Osteoblast (primary cell): Measurements from ENCODE around the gene SERPINH1. TPM values are rescaled to one million over a fixed set of nuclear protein-coding genes. Genes with fewer than 3 reads are reported as not detected.
A peak's percentile ranks its signal among the peaks of the same experiment; 100 is the strongest.

Experiments
- DNase-seq: peaks from one replicate; pipeline ENCODE4 v3.0.0; 2011; ENCODE audit warnings: low spot score, mixed read lengths; ENCODE audit not compliant: insufficient read length; ENCODE audit errors: missing footprints
- H2AFZ ChIP-seq: 2 replicates; pipeline ENCODE4 v1.6.0; 2011; ENCODE audit warnings: mild to moderate bottlenecking, low read length
- H3K27ac ChIP-seq: 2 replicates; pipeline ENCODE4 v1.5.1; 2011; ENCODE audit warnings: mild to moderate bottlenecking, low read depth, low read length, moderate library complexity
- H3K27me3 ChIP-seq: 2 replicates; pipeline ENCODE4 v1.6.0; 2012; ENCODE audit warnings: mild to moderate bottlenecking, control low read depth, inconsistent platforms, low read length, moderate library complexity; ENCODE audit not compliant: insufficient read depth
- H3K36me3 ChIP-seq: 2 replicates; pipeline ENCODE4 v1.5.1; 2011; ENCODE audit warnings: mild to moderate bottlenecking, low read length, control low read depth, moderate library complexity; ENCODE audit not compliant: insufficient read depth
- H3K4me1 ChIP-seq: 2 replicates; pipeline ENCODE4 v1.5.1; 2011; ENCODE audit warnings: mild to moderate bottlenecking, low read length, control low read depth, moderate library complexity; ENCODE audit not compliant: insufficient read depth
- H3K4me2 ChIP-seq: 2 replicates; pipeline ENCODE4 v1.6.0; 2011; ENCODE audit warnings: mild to moderate bottlenecking, low read length; ENCODE audit not compliant: insufficient read depth
- H3K4me3 ChIP-seq: fragments of 200-600 bp; sonication (generic); 3 replicates; pipeline ENCODE4 v1.5.1; 2012; ENCODE audit warnings: mild to moderate bottlenecking, low read length, inconsistent platforms; ENCODE audit not compliant: insufficient read depth
- H3K79me2 ChIP-seq: 2 replicates; pipeline ENCODE4 v1.6.0; 2012; ENCODE audit warnings: mild to moderate bottlenecking, low read length, control low read depth, inconsistent platforms; ENCODE audit not compliant: insufficient read depth
- H3K9me3 ChIP-seq: 2 replicates; pipeline ENCODE4 v1.5.1; 2011; ENCODE audit warnings: low read depth, low read length, control low read depth
- H4K20me1 ChIP-seq: 2 replicates; pipeline ENCODE4 v1.6.0; 2012; ENCODE audit warnings: mild to moderate bottlenecking, low read length, control low read depth; ENCODE audit not compliant: insufficient read depth
- total RNA-seq: library from RNA; depleted of rRNA; stranded (reverse); fragments of >200 nt; gene quantifications from 2 replicates; pipeline ENCODE4 v1.2.3, GENCODE V29; 2012
- TF ChIP-seq, protein P1 (sequence below): IDR thresholded peaks from 2 replicates; pipeline ENCODE4 v1.5.1; 2011; ENCODE audit warnings: mild to moderate bottlenecking, low read depth, low read length, moderate library complexity; ENCODE audit errors: extremely low read depth

Gene SERPINH1
- total RNA-seq, 1 donor: 1,318 TPM

DNA sequence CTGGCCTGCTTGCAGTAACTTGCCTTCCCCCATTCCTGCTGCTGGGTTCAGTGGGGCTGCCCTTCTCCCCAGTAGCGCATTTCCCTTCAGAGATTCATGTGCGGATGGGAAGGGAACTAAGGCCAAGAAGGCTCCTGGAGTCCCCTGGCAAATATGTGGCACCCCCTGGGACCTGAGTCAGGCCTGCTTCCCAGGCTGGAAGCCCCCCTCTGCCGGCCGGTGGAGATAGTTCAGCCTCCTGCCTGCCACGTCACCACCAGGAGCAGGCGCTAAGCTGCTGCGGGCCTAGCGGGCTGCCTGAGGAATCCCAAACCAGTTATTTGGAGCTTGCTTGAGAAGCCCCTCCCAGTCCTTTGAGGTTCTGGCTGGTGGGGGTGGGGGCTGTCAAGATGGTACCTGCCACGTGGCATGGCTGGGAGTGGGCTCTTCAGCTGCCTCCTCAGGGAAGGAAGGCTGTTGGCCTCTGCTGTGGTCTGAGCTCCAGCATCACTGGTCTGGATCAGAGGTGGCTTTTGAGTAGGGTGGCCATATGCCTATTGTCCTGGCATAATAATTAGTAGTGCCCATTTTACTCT is 2.0 kb downstream of the SERPINH1 start:
- Histone ChIP-seq H3K4me3 (peak overlapping the region; percentile 98), H3K9me3 (no peaks in the 10 kb centered on the region), H4K20me1 (peaks cover 56% of the 10 kb centered on the region), H3K27me3 (no peaks in the 10 kb centered on the region), H3K4me1 (peaks cover 64% of the 10 kb centered on the region), H3K36me3 (peaks cover 46% of the 10 kb centered on the region), H3K79me2 (peaks cover 70% of the 10 kb centered on the region), H2AFZ (peak overlapping the region; percentile 40), H3K27ac (peak overlapping the region; percentile 98), H3K4me2 (peak overlapping the region; percentile 88)
- DNase-seq: peak; percentile 97
- TF ChIP-seq, protein P1, sequence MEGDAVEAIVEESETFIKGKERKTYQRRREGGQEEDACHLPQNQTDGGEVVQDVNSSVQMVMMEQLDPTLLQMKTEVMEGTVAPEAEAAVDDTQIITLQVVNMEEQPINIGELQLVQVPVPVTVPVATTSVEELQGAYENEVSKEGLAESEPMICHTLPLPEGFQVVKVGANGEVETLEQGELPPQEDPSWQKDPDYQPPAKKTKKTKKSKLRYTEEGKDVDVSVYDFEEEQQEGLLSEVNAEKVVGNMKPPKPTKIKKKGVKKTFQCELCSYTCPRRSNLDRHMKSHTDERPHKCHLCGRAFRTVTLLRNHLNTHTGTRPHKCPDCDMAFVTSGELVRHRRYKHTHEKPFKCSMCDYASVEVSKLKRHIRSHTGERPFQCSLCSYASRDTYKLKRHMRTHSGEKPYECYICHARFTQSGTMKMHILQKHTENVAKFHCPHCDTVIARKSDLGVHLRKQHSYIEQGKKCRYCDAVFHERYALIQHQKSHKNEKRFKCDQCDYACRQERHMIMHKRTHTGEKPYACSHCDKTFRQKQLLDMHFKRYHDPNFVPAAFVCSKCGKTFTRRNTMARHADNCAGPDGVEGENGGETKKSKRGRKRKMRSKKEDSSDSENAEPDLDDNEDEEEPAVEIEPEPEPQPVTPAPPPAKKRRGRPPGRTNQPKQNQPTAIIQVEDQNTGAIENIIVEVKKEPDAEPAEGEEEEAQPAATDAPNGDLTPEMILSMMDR: peak; percentile 65

DNA sequence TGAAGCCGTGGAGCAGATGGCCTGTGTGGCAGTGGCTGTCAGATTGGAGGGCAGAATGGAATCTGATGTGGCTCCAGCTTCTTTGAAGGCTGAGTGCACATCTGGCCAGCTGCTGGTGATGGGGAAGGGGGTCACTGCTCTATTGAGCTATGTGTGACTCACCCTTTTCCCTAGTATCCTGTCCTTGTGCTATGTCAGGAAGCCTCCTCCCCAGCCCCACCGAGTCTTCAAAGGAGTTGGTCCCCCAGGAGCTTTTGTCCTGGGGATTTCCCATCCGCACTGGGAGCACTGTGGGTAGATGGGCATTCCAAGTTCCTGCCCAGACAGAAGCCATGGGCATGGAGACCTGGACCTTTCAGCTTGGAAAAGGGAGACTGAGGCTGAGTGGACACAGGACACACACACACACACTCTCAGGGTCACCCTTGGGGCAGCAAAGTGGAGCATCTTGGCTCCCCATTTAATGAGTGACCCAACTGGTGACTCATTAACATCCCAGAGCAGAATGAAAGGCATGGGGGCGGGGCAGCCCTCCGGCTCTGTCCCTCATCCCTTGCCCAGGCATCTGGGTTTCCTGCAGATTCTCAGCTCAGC is 3.3 kb downstream of the SERPINH1 start:
- Histone ChIP-seq H3K4me3 (peak overlapping the region; percentile 98), H3K79me2 (peaks cover 80% of the 10 kb centered on the region), H3K4me2 (peak overlapping the region; percentile 88), H3K36me3 (peaks cover 59% of the 10 kb centered on the region), H2AFZ (no peak overlapping the region), H3K27me3 (no peaks in the 10 kb centered on the region), H3K27ac (peak overlapping the region; percentile 98), H3K9me3 (no peaks in the 10 kb centered on the region), H3K4me1 (peaks cover 53% of the 10 kb centered on the region), H4K20me1 (peaks cover 65% of the 10 kb centered on the region)
- DNase-seq: peak; percentile 96
- TF ChIP-seq, protein P1: no peak

DNA sequence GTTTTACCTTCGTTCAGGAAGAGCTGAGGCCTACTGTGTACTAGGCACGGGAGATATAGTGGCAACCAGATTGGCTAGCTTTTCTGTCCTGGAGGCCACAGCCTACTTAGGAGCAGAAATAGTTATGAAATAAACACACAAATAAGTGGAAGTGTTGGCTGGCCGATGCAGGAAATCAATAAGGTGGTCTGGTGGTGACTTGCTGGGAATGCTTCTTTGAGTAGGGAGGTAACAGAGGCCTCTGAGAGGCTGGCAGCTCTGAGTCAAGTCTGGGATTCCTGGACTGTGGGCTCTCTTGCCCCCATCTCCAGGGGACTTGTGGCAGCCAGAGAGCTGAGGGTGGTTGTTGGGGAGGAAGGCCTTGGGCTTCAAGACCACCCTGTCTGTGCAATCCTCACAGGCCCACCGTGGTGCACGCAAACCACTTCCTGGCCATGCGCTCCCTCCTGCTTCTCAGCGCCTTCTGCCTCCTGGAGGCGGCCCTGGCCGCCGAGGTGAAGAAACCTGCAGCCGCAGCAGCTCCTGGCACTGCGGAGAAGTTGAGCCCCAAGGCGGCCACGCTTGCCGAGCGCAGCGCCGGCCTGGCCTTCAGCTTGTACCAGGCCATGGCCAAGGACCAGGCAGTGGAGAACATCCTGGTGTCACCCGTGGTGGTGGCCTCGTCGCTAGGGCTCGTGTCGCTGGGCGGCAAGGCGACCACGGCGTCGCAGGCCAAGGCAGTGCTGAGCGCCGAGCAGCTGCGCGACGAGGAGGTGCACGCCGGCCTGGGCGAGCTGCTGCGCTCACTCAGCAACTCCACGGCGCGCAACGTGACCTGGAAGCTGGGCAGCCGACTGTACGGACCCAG is 4.1 kb downstream of the SERPINH1 start:
- H3K9me3 ChIP-seq: no peaks in the 10 kb centered on the region
- H3K79me2 ChIP-seq: peaks cover 88% of the 10 kb centered on the region
- H3K4me3 ChIP-seq: peak overlapping the region; percentile 98
- TF ChIP-seq, protein P1: no peak
- H3K36me3 ChIP-seq: peaks cover 67% of the 10 kb centered on the region
- no peaks in the 10 kb centered on the region for H3K27me3 ChIP-seq
- peaks cover 45% of the 10 kb centered on the region for H3K4me1 ChIP-seq
- H4K20me1 ChIP-seq: peaks cover 74% of the 10 kb centered on the region
- H3K27ac ChIP-seq: peak overlapping the region; percentile 98
- no peak overlapping the region for H2AFZ ChIP-seq
- peak overlapping the region; percentile 88 for H3K4me2 ChIP-seq
- DNase-seq: peak; percentile 89
